T-helper 1 cell (primary cell): ENCODE data around the gene PEAK1.
"Not testable (repeated sequence)": the region's sequence is repeated elsewhere in the genome, so short reads cannot be mapped to it uniquely, and the experiment has no call there.

Experiments used
- DNase-seq, 5 donors: peaks; one replicate each; pipeline ENCODE4 v3.0.0-alpha.2; 2012 to 2020

The PEAK1 gene

DNA sequence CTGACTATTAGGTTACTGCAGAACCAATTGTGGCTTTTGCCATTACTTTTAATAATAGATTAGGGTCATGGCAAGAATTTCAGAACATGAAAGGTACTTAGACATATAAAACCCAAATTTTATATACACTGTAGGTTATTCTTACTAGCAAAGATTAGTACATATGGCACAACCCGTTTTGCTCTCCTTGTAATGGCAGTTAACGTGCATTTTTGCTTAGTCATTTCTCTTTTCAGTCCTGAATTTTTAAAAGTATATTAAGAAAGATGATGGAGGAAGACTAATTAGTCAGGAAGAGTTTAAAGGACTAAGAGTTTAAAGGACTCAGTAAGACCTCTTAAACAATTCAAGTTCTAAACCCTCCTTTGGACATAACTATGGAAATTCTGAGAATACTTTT, 114.0 kb downstream of the PEAK1 start:
- no peak for DNase-seq

DNA sequence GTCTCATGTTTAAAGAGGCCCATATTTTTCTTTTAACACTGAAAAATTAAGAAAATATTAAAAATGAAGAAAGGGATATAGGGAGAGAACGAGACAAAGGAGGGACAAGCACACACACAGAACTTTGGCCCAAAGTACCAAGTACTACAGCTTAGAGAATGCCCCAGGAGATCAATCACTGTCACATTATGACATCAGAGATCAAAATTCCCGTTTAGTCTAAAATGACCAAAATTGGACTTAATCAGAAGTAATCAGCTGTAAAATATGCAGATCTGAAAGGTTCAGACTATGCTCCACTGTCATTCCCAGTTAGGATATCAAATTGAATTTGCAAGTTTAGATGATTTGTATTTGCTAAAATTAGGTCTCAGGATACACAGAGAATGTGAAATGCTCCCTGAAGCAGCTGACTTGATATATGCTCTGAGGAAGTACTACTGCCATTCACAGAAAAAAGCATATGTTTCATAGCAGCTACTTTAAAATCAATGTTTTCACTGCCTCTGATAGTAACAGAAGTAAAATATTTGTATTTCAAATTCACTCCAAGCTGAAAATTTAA, 123.0 kb downstream of the PEAK1 start:
- no peak for DNase-seq

GRCh38 chr15:77295446-77295845, 124.5 kb downstream of the PEAK1 start:
- no peak for DNase-seq

DNA sequence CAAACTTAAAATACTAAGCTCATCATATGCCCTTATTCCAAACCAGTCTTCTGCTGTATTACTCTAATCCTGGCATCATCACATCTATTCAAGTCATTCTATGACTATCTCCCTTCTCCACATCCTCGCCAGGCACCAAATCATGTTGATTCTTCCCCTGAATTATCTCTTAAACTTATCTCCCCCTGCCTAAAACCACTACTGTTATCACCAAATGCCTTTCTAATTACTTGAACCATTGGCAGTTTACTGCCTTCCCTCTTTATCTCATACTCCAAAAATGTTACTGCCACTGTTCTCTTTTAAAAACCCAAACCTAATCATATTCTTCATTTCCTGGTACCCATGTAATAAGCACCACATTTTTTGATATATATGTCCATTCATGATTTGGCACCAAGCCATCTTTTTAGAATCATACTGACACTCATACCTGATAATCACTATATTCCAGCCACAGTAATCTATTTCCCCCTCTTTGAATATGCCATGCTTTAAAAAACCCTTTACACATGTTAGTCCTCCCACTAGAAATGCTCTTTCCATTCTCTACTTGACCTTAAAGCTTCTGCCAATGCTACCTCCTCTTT, 126.8 kb downstream of the PEAK1 start:
- DNase-seq, result no peak

GRCh38 chr15:77291107-77291506, 128.8 kb downstream of the PEAK1 start:
- no peak for DNase-seq

- no peak for DNase-seq
These were observed 132.5 kb downstream of the PEAK1 start for GRCh38 chr15:77287385-77287784.

DNA sequence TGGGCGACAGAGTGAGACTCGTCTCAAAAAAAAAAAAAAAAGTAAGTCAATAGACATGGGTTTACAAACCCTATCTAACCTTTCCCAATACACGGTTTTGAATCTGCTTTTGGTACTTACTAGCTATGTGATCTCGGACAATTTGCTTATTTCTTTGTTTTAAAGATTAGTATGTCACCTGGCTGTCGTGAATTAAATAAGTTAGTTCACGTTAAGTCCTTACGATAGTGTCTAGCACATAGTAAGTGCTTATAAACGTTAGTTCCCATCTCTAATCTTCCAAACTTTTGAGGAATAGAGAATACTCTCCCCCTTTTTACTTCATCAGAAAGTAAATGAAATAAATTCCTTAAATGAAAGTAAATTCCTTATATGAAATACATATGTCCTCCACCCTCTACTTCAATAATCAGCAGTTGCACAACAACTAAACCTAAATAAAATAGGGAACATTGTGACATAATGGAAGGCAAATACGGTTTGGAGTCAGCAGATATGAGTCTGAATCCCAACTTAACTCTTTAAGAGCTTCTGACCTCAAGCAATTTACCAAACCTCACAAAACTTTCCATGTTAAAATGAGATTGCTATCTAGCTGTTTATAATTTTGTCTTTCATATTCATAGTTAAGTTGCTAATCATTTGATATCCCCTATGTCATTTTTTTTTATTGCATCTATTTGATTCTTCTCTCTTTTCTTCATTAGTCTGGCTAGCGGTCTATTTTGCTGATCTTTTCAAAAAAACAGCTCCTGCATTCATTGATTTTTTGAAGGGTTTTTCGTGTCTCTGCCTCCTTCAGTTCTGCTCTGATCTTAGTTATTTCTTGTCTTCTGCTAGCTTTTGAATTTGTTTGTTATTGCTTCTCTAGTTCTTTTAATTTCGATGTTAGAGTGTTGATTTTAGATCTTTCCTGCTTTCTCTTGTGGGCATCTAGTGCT, 134.6 kb downstream of the PEAK1 start:
- DNase-seq, result no peak

DNA sequence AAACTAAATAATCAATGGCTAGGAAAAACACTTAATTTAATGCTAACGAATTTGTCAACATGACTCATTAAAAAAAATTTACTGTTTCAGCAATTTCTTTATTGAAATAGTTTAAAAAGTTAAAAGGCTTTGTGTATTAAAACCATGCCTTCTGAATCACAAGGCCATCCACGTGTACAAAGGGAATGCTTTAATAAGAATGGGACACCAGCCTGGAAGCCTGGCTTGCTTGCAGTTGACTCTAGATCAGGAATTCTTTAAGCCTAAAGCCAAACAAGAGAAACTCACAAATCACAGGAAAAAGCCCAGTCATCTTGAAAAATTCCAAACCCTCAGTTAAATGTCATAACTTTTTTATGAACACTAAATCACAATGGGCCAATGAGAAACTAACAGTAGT, 137.6 kb downstream of the PEAK1 start:
- DNase-seq, result no peak

GRCh38 chr15:77276943-77277342, 143.0 kb downstream of the PEAK1 start:
- no peak for DNase-seq

DNA sequence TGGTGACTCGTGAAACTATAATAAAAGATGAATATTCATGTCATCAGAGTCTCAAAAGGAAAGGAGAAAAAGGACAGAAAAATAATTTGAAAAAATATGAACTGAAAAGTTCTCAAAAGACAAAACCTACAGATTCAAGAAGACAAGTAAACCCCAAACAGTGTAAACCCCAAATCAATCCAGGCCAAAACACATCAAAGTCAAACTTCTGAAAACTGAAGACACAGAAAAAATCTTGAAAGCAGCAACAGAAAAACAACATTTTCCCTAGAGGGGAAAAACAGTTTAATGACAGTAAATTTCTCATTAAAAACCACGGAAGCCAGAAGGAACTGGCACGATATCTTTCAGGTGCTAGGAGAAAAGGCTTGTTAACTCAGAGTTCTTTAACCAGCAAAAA, 143.8 kb downstream of the PEAK1 start:
- DNase-seq, result no peak

DNA sequence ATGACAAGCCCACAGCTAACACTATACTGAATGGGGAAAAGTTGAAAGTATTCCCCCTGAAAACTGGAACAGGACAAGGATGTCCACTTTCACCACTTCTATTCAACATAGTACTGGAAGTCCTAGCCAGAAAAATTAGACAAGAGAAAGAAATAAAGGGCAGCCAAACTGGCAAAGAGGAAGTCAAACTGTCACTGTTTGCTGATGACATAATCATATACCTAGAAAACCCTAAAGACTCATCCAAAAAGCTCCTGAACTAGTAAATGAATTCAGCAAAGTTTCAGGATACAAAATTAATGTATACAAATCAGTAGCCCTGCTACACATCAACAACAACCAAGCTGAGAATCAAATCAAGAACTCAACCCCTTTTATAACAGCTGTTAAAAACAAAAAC, 146.8 kb downstream of the PEAK1 start:
- not testable (repeated sequence) for DNase-seq

DNA sequence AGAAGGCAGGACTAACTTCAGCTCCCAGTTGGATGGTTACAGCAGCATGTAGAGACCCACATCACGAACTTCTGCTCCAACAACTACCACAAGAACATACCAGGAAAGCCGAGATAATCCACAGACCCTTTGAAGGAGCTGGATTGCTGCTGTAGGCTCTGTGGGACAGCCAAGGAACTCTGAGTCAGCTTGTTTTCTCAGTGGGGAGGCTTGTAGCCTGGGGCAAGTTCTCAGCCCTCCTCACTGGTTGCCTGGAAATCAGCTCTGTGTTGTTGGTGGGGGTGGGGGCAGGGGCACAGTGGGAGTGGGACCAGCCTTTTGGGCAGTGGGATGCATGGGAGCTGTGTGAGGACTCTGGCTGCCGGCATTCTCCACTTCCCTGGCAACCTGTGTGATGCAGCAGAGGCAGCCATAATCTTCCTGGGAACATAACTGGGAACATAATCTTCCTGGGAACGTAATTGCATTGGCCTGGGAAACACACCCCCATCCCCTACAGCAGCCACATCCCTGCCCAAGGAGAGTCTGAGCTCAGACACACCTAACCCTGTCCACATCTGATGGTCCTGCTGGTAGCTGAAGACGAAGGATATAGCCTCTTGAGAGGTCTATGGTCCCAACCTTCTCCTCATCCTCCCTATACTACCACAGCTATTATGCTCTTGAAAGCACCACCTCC, 153.1 kb downstream of the PEAK1 start:
- DNase-seq, result no peak

DNA sequence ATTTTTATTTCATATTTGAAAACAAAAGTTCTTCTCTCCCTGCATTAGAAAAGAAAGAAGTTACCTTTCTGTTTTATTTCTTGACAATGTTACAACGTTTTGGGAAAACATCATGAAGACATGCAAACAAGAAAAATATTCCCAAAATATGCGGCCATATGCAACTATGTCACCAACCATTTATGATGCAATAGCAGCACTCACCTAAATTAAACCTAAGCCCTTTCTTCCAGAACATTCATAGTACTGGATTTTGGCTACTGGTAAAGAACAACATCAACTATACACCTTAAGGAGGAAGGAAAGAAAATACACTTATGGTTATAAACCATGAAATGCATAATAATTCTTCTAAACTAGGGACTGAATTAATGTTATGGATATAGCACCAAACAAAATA, 164.5 kb downstream of the PEAK1 start:
- no peak for DNase-seq

DNA sequence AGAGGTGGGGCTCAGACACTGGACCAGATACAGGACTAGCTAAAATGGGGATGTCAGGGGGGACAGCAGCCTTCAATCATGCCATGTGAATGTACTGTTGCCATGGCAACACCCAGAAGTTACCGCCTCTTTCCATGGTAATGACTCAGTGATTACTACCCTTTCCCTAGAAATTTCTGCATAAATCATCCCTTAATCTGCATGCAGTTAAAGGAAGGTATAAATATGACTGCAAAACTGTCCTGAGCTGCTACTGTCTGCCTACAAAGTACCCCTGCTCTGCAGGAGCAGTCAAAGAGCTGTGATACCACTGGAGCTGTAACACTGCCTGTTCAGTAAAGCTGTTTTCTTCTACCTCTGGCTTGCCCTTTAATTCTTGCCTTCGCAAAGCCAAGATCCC, 168.2 kb downstream of the PEAK1 start:
- DNase-seq, result no peak

DNA sequence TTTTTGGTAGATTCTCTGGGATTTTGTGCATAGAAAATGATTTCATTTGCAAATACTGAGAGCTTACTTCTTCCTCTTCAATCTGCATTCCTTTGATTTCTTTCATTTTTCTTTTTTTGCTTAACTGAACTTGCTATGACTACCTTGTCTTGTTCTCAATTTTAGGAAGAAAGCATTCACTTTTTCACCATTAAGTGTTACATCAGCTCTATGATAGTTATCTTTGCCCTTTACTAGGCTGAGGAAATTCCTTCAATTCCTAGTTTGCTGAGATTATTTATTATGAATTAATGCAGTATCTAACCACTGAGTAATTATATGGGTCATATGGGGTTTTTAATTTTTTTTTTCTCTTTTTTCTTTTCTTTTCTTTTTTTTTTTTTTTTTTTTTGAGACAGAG, 172.8 kb downstream of the PEAK1 start:
- no peak for DNase-seq

- no peak for DNase-seq
These were observed 176.0 kb downstream of the PEAK1 start for GRCh38 chr15:77243716-77244401.

DNA sequence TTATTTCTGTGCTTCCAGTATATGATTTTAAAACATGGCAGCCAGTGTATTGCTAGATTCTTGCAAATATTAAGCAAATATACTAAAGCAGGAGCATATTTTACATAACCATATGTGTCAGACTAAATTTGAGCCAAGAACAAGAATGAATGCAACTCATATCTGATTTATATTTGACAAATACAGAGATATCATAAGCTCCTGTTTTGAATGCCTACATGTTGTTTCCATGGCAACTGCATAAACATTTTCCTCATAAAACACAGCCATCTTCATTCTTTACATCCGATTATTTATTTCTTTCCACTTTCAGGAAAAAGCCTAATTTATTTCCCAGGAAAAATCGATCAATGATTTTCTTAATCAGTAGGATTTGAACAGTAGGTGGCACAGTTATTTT, 176.8 kb downstream of the PEAK1 start:
- no peak for DNase-seq

GRCh38 chr15:77239882-77240608, 179.9 kb downstream of the PEAK1 start:
- DNase-seq, result no peak

- DNase-seq, result no peak
These were observed 184.3 kb downstream of the PEAK1 start for GRCh38 chr15:77235566-77235965.

- DNase-seq, result no peak
These were observed 191.1 kb downstream of the PEAK1 start for GRCh38 chr15:77228828-77229227.

DNA sequence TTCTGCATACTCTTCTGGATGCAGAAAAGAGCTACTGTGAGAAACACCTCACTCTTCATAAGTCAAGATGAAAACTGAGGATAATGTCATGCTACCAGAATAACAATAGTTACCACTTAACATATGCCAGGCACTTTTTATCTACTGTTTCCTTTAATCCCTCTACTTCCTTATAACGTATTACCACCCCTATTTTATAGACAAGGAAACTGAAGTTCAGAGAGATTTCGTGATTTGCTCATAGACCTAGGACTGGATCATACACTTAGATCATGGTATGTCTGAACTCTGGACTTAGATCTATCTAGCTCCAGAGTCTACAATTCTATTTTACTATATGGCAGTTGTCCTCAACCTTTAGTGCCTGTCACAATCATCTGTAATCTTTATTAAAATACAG, 193.3 kb downstream of the PEAK1 start:
- DNase-seq, result no peak

DNA sequence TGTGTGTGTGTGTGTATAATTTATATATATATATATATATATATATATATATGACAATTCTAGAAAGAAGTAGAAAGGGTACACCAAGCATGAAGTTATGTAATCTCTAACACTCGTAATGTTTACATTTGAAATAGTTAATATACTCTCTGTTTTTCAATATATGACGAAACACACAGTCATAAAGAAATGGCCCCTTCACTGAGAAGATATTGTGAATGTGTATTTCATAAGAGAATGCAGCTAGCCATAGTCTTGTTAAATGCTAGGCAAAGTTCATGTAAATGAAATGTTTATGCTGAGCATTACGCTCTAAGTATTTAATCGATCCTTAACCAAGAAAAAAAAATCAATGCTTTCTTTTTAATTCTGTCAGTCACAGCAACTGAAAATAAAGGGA, 194.3 kb downstream of the PEAK1 start:
- DNase-seq, result no peak
